Calu3 (cell line): ENCODE data around the gene SLC16A10. TPM values are rescaled to one million over a fixed set of nuclear protein-coding genes. Genes with fewer than 3 reads are reported as not detected.
"Not testable (repeated sequence)": the region's sequence is repeated elsewhere in the genome, so short reads cannot be mapped to it uniquely, and the experiment has no call there.

ENCODE experiments used
- BruUV-seq: library from RNA; stranded (reverse); fragments of 400-500 nt; replicated peaks from 2 replicates; lab custom pipeline; 2021; lab: Mats Ljungman, UMichigan
- CTCF ChIA-PET: fragments of 300-600 bp; sonication (Branson Sonifier 250); formaldehyde crosslinking; loops from one replicate; lab custom pipeline; 2022; ENCODE audit warnings: antibody characterized with exemption; lab: Charles Lee
- DNase-seq: peaks from one replicate; pipeline ENCODE4 v3.0.0; 2022
- H3K27ac Mint-ChIP-seq: one replicate; pipeline ENCODE4 v1.8.0; 2022; ENCODE audit warnings: mixed read lengths; ENCODE audit not compliant: unreplicated experiment
- H3K27me3 Mint-ChIP-seq: one replicate; pipeline ENCODE4 v1.8.0; 2022; ENCODE audit warnings: mixed read lengths; ENCODE audit not compliant: unreplicated experiment
- H3K36me3 Mint-ChIP-seq: one replicate; pipeline ENCODE4 v1.8.0; 2022; ENCODE audit warnings: mild to moderate bottlenecking, moderate library complexity, mixed read lengths; ENCODE audit not compliant: insufficient read depth, unreplicated experiment
- H3K4me1 Mint-ChIP-seq: one replicate; pipeline ENCODE4 v1.8.0; 2022; ENCODE audit warnings: mild to moderate bottlenecking, low read depth, mixed read lengths; ENCODE audit not compliant: unreplicated experiment
- H3K4me3 Mint-ChIP-seq: one replicate; pipeline ENCODE4 v1.8.0; 2022; ENCODE audit warnings: mild to moderate bottlenecking, low read depth, moderate library complexity, mixed read lengths; ENCODE audit not compliant: unreplicated experiment
- H3K9me3 Mint-ChIP-seq: one replicate; pipeline ENCODE4 v1.8.0; 2022; ENCODE audit warnings: low read depth, mixed read lengths; ENCODE audit not compliant: unreplicated experiment
- intact Hi-C: fragments of 100-400 bp; cut with micrococcal nuclease; formaldehyde crosslinking; loops from one replicate; pipeline ENCODE4 v1.10.0; 2022; ENCODE audit not compliant: unreplicated experiment
- total RNA-seq: library from RNA; stranded (reverse); gene quantifications from 2 replicates; pipeline ENCODE4 v1.2.3, GENCODE V29; 2022
- TF ChIP-seq, protein P1 (sequence below): fragments of 200-600 bp; IDR thresholded peaks from one replicate; pipeline ENCODE4 v1.8.0; 2022; ENCODE audit warnings: antibody characterized with exemption; ENCODE audit not compliant: unreplicated experiment

The SLC16A10 gene
- total RNA-seq, 1 experiment from 2014 or later = 2.6 TPM

DNA sequence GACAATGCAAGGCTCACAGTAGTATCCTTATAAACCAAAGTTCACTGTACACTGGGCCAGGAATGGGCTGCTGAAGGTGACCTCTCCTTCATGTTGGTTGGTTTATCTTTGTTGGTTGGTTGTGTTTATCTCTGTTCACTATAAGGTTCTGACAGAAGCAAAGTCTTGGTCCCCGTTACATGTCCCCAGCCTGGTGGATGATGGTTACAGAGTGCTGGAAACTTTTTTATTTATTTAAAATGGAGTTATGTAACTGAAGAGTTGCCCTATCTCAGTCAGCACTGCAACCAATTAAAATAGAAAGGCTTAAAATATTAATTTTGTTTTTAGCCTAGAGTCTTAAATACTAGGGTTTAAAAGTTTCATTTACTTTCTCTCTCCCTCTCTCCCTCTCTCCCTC lies 100.6 kb downstream of the SLC16A10 start:
- H3K9me3 Mint-ChIP-seq = peaks cover 3% of the 10 kb centered on the region
- CTCF ChIA-PET = no interaction called here
- H3K27me3 Mint-ChIP-seq = no peaks in the 10 kb centered on the region
- no TSS peak for BruUV-seq
- H3K36me3 Mint-ChIP-seq = no peaks in the 10 kb centered on the region
- no peaks in the 10 kb centered on the region for H3K4me1 Mint-ChIP-seq
- intact Hi-C loops = no loop called here
- TF ChIP-seq, protein P1, sequence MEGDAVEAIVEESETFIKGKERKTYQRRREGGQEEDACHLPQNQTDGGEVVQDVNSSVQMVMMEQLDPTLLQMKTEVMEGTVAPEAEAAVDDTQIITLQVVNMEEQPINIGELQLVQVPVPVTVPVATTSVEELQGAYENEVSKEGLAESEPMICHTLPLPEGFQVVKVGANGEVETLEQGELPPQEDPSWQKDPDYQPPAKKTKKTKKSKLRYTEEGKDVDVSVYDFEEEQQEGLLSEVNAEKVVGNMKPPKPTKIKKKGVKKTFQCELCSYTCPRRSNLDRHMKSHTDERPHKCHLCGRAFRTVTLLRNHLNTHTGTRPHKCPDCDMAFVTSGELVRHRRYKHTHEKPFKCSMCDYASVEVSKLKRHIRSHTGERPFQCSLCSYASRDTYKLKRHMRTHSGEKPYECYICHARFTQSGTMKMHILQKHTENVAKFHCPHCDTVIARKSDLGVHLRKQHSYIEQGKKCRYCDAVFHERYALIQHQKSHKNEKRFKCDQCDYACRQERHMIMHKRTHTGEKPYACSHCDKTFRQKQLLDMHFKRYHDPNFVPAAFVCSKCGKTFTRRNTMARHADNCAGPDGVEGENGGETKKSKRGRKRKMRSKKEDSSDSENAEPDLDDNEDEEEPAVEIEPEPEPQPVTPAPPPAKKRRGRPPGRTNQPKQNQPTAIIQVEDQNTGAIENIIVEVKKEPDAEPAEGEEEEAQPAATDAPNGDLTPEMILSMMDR = no peak
- no peak overlapping the region for H3K27ac Mint-ChIP-seq
- H3K4me3 Mint-ChIP-seq = no peak overlapping the region
- DNase-seq = no peak

DNA sequence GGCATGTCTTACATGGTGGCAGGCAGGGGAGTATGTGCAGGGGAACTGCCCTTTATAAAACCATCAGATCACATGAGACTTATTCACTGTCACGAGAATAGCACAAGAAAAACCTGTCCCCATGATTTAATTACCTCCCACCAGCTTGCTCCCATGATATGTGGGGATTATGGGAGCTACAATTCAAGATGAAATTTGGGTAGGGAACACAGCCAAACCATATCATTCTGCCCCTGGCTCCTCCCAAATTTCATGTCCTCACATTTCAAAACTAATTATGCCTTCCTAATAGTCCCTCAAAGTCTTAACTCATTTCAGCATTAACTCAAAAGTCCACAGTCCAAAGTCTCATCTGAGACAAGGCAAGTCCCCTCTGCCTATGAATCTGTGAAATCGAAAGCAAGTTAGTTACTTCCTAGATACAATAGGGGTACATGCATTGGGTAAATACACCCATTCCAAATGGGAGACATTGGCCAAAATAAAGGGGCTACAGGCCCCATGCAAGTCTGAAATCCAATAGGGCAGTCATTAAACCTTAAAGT lies 102.4 kb downstream of the SLC16A10 start:
- H3K4me3 Mint-ChIP-seq, H3K9me3 Mint-ChIP-seq, H3K27ac Mint-ChIP-seq, CTCF ChIA-PET, H3K4me1 Mint-ChIP-seq, intact Hi-C loops, DNase-seq, H3K27me3 Mint-ChIP-seq, BruUV-seq, H3K36me3 Mint-ChIP-seq: not testable (repeated sequence)

- intact Hi-C loops = no loop called here
- TF ChIP-seq, protein P1 = no peak
- Mint-ChIP-seq H3K4me3 (no peak overlapping the region), H3K27me3 (no peaks in the 10 kb centered on the region), H3K27ac (no peak overlapping the region), H3K4me1 (no peaks in the 10 kb centered on the region), H3K9me3 (peaks cover 3% of the 10 kb centered on the region), H3K36me3 (no peaks in the 10 kb centered on the region)
- CTCF ChIA-PET = no interaction called here
- no peak for DNase-seq
- no TSS peak for BruUV-seq
Observed at GRCh38 chr6:111190637-111191036, 103.3 kb downstream of the SLC16A10 start.

DNA sequence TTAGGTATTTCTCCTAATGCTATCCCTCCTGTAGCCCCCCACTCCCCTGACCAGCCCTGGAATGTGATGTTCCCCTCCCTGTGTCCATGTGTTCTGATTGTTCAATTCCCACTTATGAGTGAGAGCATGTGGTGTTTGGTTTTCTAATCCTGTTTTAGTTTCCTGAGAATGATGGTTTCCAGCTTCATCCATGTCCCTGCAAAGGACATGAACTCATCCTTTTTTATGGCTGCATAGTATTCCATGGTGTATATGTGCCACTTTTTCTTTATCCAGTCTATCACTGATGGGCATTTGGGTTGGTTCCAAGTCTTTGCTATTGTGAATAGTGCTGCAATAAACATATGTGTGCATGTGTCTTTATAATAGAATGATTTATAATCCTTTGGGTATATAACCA lies 103.8 kb downstream of the SLC16A10 start:
- H3K27ac Mint-ChIP-seq, intact Hi-C loops: not testable (repeated sequence)

GRCh38 chr6:111192911-111193555 lies 105.7 kb downstream of the SLC16A10 start:
- no peaks in the 10 kb centered on the region for H3K4me1 Mint-ChIP-seq
- H3K27ac Mint-ChIP-seq = no peak overlapping the region
- H3K9me3 Mint-ChIP-seq = peaks cover 3% of the 10 kb centered on the region
- BruUV-seq = no TSS peak
- no peak for DNase-seq
- H3K4me3 Mint-ChIP-seq = no peak overlapping the region
- H3K36me3 Mint-ChIP-seq = no peaks in the 10 kb centered on the region
- TF ChIP-seq, protein P1 = no peak
- no peaks in the 10 kb centered on the region for H3K27me3 Mint-ChIP-seq
- intact Hi-C loops = no loop called here
- CTCF ChIA-PET = no interaction called here

More for the DNA sequence above, 103.8 kb downstream of the SLC16A10 start:
- H3K36me3 Mint-ChIP-seq, H3K4me3 Mint-ChIP-seq, CTCF ChIA-PET, H3K9me3 Mint-ChIP-seq, DNase-seq, H3K27me3 Mint-ChIP-seq, H3K4me1 Mint-ChIP-seq, BruUV-seq: not testable (repeated sequence)
